ENCODE data around the gene TNFSF11.

TNFSF11 gene

DNA sequence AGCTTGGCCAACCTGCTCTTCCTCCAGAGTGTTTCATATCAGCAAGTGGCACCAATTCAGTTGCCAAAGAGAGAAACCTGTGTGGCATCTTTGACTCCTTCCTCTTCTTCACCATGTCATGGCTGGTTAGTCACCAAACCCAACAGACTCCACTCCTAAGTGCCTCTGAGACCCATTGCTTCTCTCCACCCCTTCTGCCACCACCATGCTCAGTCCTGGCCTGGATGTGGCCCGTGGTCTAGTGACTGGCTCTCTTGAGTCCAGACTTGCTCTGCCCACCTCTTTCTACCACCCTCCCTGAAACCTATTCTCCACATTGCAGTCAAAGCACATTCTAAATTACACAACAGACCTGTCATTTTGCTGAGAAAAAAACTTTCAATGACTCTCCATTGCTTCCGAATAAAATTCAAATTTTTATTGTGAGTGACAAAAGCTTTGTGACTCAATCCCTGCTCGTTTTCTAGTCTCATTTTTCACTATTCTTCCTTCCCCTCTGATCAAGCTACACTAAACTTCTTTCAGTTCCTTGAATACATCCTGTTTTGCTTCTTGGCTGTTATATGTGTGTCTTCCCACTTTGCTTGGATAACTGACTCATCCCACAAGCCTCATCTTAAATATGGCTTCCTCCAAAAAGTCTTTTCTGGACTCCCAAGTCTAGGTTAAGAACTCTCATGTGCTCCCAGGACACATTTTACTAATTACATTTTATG is 12.0 kb upstream of the TNFSF11 start:
- no peak for FAIRE-seq

DNA sequence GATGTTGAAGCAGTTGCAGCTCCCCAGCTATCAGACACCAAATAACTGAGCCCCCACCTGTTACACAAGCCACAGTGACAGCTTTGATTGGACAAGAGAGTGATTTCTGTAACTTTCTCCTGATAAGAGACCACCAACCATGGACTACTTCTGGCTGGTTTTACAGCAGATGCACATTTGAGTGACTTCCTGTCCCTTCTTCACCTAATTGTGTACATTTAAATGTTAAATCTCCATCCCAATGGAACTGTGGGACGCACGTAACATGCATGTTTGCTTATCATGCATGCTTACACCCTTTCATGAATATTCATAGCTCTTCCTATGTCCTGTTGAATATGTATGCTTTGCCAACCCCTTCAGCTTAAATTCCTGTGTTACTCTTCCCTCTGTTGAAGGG is 6.0 kb upstream of the TNFSF11 start:
- FAIRE-seq, result no peak

DNA sequence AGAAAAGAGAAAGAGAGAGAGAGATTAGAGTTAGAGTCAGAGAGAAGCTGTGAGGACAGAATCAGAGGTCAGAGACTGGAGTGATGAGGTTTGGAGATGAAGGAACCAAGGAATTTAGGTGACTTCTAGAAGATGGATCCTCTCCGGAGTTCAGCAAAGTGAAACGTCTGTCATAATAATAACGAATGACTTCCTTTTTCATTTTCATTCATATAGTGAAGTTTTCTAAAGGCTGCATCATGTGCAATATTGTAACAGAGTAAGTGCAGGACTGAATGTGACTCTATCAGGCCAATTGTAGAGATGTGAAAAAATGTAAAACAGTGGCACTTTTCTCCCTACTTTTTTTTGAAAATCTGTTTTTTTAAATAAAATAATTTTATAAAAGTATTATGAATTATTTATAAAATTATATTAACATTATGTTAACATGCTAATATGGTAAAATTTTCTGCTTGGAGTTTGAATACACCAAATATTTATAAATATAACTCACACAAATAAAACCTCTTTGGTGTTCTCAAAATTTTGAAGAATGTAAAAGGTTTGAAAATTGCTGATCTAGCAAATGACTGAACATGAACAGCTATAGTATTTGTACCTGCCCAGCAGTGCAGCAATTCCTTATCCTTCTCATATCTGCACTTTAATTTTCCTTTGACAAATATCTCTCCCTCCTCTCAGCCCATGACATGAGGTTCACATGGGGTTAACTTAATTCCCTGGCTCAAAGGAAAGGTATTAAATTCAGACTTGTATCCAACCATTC is 4.2 kb upstream of the TNFSF11 start:
- no peak for FAIRE-seq

DNA sequence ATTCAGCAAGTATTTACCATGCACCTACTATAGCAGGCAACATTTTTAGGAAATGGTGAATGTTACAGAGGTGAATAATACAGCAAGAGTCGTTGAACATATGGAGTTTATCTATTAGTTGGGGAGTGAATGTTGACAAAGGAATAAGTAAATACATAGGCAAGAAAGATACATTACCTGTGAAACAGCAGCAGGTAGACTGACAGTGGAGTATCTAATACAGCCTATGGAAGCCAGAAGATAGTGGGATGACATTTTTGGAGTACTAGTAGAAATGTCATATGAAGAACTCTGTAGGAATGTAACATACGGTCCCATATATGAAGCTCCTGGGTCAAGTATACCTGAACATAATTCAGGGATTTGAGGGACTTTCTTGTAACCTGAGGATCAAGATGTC is 2.1 kb upstream of the TNFSF11 start:
- no peak for FAIRE-seq

DNA sequence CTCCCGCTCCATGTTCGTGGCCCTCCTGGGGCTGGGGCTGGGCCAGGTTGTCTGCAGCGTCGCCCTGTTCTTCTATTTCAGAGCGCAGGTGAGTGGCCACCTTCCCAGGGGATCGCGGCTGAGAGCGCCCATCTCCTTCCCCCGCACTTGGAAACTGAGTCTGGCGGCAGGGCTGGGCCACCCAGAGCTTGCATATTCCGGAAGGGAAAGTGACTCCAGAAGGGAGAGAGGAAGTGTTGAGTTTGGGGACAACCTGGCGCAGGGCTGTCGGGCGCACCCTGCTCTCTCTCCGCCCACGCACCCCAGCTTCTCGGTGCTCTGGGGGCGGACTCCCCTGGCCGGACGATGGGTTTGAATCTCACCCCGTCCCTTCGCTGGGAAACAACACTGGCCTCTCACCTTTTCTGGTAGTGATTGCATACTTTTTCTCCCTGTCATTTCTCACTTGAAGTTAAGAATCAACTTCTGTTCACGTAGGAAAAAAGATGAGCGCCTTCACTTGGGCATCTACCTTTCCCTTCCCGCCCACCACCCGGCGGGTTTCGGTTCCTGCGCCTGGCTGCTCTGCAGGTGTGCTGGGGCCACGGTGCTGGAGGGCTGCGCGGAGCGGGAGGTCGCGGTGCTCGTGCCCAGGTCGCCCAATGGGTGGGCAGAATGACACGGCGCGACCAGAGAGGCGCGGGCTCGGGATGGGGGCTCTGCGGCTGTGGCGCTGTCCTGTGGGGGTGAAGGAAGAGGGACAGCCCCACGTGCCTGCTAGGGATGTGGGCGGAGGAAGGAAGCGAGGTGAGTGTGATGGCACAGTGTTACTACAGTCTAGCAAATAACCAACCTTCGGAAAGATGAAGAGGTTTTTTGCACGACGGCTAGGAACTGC is 721 bp downstream of the TNFSF11 start:
- no peak for FAIRE-seq

DNA sequence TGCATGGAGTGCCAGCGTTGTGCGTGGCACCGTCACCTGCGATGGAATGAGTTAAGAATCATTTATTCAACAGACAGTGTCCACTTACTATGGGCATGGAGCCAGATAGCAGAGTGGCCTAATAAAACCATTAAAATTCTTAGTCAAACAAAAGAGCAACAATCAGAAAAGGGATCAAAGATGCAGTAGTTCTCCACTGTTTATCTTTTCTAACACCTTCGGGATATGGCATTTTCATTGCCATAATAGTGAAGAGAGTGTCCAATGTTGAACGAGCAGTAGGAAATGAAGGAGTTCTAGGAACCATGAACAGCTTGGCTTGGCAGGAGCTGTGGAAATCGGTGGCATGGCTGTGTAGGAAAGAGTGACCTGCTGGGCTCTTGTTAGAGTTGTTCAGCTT is 2.0 kb downstream of the TNFSF11 start:
- no peak for FAIRE-seq

DNA sequence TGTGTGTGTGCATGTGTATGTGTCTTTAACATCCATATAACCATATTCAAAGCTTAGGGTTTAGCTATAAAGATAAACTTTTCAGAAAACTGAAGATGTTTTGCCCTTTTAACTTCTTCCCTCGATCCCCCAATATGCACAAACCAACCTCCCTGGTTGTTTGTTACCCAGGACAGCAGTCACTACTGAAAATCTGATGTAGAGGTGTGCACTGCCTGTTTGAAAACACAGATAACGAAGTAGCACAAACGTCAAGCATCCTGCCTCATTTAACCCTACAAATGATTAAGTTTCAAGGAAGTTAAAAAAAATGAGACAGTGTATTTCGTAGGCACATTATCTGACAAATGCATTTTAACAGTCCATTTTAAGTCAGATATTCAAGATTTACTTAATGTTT is 3.6 kb downstream of the TNFSF11 start:
- FAIRE-seq, result no peak

DNA sequence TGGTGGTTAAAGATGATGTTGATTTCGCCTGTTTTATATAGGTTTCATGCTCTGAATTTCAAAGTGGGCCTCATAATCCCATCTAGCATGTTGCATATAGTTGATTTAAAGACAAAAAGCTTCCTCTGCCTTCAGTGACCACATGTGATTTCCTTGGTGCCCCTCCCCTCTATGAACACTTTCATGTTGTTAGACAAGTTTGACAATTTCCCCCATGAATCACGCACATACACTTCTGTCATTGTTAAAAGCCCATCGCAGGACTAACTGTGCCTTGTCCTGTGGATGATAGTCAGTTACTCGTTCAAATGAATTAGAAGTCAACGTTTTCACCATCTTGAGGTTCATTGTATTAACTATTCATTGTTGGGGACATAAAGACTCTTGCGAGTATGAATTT is 6.7 kb downstream of the TNFSF11 start:
- no peak for FAIRE-seq

DNA sequence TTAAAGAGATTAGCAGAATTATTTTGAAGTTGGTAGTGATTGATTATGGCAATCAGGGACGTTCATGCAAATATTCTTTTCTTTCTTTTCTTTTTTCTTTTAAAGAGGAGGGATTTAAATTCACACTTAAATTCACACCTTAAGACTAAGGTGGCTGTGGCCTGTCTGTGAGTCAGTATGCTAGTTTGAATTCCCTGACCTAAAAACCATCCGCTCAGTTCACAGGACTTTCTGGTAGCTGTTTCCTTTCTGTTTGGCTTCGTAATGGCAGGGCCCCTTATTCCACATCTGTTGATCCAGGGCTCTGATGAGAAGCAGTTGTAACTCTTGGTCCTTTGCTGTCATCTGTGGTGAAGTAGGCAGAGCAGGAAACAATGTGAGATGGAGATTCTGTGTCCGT is 7.5 kb downstream of the TNFSF11 start:
- no peak for FAIRE-seq

DNA sequence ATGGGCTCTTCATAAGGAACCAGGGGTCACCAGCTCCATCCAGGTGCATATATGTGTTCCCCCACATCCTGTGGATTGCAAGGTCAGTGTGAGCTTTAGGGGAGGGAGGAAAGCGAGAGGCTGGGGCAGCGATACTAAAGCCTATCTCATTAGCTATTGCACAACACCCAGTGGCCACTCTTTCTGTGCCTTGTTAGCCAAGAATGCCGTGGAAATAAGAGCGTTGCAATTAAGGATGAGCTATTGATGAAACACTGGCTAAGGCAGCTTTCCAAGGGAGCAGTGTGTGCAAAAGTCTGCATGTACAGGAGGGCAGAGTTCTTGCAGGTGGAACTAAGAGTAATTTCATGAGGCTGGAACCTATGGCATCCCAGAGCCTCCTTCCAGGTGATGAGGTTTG is 17.6 kb downstream of the TNFSF11 start:
- no peak for FAIRE-seq

DNA sequence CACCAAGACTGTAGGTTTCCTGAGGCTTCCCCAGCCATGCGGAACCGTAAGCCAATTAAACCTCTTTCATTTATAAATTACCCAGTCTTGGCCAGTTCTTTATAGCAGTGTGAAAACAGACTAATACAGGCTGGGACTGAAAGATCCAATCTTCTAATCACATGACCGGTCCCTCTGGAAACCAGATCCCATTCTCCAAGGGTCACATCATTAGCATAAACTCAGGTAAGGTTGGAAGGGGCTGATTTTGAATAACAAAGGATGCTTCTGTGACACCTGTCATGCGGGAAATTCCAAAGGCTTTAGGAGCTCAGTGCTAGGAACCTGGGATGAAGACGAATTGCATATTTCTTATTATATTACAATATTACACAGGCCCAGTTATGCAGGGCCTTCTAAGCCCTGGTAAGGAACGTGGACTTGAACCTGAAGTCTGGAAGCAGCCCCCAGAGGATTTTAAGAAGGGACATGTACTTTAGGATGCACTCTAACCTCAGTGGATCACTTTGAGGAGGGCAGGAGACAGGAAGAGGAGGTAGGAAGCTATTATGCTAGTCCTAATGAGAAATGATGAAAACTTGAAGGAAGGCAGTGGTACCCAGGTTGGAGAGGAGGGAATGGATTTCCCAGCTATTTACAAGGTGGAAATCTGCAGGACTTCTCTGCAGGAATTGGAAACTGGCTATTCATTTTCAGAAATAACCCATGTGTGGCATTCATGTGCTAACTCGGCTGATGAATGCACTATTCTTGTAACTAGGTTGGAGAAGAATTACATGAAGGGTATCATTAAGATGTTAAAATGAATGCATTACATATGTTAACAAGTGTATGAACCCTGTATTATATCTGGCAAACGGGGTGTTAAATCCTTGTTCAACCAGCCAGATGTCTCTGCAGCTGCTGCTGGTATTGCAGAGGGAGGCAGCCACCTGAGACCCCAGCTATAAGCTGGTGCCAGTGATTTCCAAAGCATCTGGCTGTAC is 19.3 kb downstream of the TNFSF11 start:
- FAIRE-seq, result no peak

DNA sequence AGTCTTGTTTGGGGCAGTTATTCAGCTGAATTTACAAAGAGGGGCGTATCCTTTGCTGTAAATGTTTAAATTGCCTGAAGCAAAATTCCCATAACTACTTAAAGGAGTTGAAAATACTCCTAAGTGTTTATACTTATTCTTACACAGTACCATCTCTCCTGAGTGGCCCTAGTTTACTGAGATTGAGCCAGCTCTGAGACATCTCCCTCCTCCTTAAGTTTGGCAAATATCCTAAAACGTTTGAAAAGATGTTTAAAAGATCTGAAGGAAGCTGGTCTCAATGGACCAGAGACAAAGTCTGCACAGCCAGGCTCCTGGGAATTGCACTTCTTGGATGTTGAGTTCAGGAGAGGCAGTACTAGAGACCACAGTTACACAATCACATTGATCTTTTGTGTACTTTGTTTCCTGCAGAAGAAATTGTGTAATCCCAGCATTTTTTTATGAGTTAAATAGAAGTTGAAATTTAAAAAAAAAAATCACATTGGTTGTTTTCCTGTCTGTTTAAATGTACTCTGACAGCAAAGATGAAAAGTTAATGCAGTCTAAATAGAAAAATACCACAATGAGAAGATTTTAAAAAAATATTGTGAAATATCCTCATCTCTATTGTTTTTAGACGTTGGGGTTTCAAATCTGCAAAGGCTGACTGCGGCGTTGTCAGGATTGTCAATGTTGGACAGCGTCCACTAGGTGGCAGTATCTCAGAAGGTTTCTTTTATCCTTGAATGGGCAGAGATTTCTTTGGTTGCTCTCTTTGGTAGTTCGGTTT is 20.7 kb downstream of the TNFSF11 start:
- FAIRE-seq, result peak; percentile 98

DNA sequence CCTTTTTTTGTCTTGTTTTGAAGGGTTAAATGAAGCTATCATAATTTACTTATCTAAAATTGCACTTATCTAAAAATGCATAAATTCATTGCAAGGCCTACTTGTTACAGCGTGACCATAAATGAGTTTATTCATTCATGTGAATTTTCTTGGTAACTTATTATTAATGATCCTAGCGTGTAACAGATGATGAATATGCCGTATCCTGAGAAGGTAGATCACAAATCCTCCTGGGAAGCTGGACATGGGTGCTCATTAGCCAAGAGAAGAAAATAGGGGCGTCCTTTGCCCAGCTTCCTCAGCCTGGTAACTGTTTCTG is 21.3 kb downstream of the TNFSF11 start:
- no peak for FAIRE-seq

DNA sequence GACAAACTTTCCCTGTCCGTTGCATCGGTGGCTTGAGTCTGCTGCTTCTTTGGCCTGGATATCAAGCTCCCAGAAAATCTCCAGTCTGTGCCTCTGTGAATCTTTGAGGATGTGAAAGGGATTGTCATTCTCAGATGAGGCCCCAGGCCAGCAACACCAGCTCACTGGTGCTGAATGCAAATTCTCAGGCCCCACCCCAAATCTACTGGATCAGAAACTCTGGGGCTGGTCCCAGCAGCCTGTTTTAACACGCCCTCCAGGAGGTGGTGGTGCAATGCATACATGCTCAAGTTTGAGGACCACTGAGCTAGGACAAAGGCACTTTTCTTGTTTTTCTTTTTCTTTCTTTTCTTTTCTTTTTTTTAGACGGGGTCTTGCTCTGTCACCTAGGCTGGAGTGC is 23.6 kb downstream of the TNFSF11 start:
- no peak for FAIRE-seq

DNA sequence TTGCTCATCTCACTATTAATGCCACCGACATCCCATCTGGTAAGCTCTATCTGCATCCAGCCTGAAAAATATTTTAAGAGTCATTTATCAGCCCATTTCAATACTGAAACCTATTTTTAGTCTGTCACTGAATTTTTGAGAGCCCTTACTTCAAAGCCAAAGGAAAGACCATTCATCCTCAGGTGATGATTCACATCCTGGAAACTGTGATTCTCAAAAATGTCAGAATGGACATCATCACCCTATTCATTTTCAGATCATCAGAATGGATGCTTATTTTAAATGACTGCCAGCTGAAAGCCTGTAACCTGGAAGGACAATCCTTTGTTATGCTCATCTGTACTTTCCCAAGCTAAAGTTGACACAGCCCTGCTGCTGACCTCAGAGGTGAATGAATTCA is 27.0 kb downstream of the TNFSF11 start:
- no peak for FAIRE-seq

DNA sequence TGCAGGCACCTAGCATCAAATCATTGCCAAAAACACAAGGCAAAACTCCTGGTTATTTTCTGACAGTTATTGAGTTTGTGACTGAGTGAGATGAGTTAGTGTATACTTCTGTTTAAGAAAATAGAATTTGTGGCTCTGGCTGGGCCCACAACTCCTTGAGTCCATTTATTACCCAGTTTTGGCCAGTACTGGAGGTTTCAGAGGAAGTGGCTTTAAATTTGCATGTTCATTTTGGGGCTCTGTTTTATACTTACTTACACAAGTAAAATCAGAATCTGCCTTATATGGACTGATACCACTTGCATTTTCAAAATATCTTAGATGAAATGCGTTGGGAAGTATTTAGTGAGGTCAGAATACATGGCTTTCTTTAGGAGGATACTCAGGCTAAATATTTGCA is 29.0 kb downstream of the TNFSF11 start:
- FAIRE-seq, result no peak

DNA sequence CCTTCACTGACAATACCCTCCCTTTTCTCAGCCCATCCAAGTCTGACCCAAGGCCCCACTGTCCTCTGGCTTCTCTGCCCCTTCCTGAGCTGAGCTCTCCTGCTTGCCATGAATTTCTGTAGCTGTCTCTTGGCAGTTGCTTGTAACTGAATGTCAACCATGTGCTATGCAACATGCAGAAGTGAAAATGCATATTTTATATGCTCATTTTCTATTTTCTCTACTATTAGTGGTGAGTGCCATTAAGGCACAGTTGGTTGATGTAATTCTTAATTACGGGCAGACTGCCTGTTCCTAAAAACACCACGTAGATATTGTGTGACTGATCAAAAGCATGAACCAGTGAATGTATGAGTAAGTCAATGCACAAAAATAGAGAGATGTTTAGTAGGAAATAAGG is 29.6 kb downstream of the TNFSF11 start:
- FAIRE-seq, result no peak

DNA sequence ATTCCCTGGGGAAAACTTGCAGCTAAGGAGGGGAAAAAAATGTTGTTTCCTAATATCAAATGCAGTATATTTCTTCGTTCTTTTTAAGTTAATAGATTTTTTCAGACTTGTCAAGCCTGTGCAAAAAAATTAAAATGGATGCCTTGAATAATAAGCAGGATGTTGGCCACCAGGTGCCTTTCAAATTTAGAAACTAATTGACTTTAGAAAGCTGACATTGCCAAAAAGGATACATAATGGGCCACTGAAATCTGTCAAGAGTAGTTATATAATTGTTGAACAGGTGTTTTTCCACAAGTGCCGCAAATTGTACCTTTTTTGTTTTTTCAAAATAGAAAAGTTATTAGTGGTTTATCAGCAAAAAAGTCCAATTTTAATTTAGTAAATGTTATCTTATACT is 33.6 kb downstream of the TNFSF11 start:
- FAIRE-seq, result no peak

DNA sequence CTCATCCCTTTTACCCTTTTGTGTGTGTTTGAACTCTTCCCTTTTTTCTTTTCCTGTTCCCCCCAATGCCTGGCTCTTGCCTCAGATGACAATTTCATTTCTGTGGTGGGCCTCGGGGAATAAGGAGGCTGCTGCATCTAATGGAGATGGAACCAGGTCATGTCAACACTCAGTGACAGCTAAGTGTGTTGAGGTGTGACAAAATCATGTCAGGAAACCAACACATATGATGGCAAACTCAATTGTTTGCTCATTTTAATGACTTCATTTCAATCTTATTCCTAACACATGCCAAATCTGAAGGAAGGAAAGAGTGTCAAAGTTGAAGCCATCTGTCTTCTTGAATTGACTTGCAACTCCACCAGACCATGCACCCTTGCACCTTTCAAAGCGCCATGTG is 36.7 kb downstream of the TNFSF11 start:
- no peak for FAIRE-seq

DNA sequence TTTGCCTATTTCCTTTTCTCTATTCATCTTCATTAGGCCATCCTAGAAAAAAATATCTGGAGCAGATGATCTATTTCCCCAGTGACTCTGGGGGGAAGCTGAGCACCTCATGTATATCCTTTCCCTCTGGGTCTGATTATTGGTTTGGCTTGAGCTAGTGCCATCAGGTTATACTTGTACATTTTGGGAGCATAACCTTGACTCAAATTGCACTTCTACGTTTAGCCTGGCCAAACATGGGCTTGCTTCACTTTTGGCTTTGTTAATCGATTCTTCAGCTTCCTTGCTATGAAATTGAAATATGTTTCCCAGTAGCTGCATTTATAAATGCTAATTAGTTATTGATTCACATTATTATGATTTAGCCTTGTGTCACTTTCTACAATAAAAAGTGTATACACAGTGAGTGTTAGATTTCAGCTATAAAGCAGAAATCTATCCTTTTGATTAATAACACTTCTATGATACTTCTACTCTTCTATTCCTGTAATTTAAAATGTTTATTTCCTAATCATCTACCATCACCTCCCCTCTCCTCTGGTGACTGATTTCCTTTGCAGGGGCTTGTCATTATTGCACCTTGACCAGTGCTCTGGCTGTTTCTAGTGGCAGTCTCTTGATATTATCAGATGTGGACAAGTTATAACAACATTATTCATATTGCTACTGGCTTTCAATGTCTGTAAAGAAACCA is 37.3 kb downstream of the TNFSF11 start:
- no peak for FAIRE-seq

Measured in endometrium (tissue), 2 donors.